Endothelial cell of hepatic sinusoid (primary cell): ENCODE data around the gene GABRG3.

Experiments used
- in situ Hi-C: cut with HindIII; loops from 2 replicates; pipeline ENCODE4 v1.10.0; 2017; ENCODE audit warnings: low sequenced_read_pairs

Gene GABRG3

GRCh38 chr15:27232876-27233275 lies 261.9 kb downstream of the GABRG3 start:
- in situ Hi-C loops: no loop called here

DNA sequence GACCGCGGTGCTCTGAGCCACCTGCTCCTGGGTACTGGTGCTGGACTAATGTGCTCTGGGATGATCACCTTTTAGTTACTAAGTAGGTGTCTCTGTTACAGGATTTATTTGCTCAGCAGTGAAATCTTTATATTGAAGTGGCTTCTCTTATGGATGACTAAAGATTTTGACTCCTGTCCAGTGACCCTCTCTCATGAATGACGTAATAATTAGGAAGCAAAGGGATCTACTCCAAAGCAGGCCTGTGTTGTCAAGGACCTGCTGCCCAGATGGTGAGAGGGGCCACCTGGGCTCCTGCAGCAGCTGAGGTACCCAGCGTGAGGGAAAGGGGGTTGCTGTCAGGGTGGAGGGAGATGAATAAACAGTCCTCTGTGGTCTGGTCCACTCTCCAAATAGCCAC lies 263.6 kb downstream of the GABRG3 start:
- in situ Hi-C loops: no loop called here

GRCh38 chr15:27235161-27235560 lies 264.2 kb downstream of the GABRG3 start:
- in situ Hi-C loops: loop anchor here (5.0 kb wide), 1 partner anchor 62 kb away; no protein-coding TSS in a partner anchor

- in situ Hi-C loops: loop anchor here (5.0 kb wide), 1 partner anchor 62 kb away; no protein-coding TSS in a partner anchor
These were observed 264.7 kb downstream of the GABRG3 start for GRCh38 chr15:27235681-27236080.

DNA sequence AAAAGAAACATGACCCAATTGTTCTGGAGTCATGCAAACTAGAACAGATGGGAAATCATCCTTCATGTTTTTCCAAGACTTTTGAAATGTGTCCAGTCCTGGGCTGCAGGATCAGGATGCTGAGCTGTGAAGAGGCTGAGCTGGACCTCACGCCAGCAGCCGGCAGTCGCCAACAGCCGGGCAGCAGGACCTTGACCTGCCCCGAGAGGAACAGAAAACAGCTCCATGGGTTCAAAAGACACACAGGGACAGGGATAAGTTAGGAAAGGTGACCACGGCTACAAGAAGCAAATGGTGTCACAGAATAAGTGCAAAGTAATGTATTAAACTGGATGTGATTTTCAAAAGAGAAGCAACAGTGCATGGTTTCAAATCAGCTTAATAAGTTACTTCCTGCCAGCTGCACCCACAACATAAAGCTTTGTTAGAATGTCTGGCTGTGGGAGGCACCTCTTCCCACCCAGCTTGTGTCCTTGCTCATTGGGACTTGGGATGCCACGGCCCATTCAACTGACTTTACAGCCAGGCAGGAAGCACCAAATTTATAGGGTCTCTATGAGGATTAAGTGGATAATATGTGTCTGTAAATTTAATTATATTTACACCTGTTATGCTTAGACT lies 266.4 kb downstream of the GABRG3 start:
- in situ Hi-C loops: loop anchor here (5.0 kb wide), 1 partner anchor 60 kb away; no protein-coding TSS in a partner anchor

DNA sequence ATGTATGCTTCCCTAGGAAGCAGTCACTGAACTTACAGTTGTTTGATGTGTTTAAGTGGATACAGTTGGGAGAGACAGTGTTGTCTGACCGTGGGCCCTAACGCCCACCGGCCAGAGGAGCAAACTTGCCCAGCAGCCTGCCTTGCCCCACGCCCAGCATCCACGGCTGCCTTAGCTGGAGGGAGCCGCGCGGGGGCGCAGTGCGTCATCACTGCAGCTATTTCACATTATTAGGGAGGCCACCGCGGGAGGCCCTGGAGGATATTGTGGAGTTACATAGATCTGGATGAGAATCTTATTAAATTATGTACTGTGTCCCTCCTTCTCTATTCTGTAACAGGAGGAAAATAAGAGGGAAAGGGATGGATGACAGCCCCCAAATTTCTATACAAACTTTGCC lies 267.2 kb downstream of the GABRG3 start:
- in situ Hi-C loops: loop anchor here (5.0 kb wide), 1 partner anchor 59 kb away; no protein-coding TSS in a partner anchor

GRCh38 chr15:27238707-27239423 lies 267.9 kb downstream of the GABRG3 start:
- in situ Hi-C loops: loop anchor here (5.0 kb wide), 1 partner anchor 58 kb away; no protein-coding TSS in a partner anchor

- in situ Hi-C loops: no loop called here
These were observed 271.0 kb downstream of the GABRG3 start for GRCh38 chr15:27241943-27242342.

DNA sequence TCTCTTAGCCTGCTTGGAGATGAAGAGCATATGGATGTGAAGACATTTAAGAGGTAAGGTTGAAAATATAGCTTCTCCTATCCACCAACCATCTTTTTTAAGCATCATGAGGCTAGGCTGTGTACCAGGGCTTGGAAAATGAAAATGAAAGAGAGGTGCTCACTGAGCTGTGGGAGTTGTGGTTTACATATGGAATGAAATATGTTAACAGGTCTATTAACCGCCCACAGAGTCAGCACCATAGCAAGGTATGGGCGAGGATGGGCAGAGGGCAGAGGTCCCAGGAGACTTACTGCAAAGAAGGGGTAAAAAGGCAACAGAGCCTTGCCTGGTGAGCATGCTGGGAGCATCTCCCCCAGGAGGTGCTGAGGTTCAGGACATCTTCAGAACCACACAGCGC lies 273.1 kb downstream of the GABRG3 start:
- in situ Hi-C loops: no loop called here

DNA sequence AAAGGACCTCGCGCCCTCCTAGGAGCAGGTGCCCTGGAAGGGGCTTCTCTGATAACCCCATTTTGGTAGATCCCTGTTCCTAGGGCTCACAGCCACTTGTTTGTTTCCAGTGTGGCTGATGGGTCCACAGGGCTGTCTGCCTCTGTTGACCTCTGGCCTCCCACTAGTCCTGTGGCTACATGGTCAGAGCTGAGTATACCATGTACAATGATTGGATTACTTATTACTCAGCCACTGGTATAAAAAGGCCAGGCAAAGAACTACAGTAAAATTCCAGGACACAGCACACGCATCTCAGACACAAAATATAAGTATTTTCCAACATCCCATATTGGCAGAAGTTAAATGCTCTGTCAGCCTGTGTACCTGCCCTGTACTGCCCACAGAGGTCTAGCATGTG lies 277.3 kb downstream of the GABRG3 start:
- in situ Hi-C loops: no loop called here

DNA sequence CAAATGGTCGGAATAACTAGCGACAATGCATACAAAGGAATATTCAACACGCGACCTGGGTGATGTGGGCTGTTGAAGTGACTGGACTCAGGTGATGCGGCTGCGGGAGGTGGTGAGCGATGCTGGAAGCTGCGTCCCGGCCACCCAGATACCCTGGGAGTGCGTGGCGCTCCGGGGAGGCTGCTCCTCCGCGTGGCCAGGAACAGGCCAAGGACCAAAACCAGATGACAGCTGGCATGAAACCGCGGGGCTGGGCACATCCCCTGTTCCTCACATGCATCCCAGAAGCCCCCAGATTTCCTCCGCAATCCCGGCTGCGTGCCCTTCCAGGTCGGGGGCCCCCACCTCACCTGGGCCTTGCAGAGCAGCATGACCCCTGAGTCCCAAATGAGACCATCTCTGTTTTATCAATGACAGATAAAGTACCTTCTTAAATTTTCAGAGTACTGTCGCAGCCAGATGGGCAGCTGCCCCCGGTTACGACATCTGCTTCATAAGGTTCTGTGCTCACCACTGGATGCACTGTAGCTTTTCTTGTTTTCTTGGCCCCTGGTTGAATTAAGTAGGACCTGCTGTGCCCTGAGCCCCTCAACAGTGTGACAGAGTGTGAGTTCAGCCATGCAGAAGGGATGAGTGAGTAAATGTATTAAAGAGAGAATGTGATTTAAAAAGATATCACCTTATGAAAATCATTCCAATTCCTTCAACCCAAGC lies 278.2 kb downstream of the GABRG3 start:
- in situ Hi-C loops: no loop called here

GRCh38 chr15:27249760-27250109 lies 278.8 kb downstream of the GABRG3 start:
- in situ Hi-C loops: no loop called here

DNA sequence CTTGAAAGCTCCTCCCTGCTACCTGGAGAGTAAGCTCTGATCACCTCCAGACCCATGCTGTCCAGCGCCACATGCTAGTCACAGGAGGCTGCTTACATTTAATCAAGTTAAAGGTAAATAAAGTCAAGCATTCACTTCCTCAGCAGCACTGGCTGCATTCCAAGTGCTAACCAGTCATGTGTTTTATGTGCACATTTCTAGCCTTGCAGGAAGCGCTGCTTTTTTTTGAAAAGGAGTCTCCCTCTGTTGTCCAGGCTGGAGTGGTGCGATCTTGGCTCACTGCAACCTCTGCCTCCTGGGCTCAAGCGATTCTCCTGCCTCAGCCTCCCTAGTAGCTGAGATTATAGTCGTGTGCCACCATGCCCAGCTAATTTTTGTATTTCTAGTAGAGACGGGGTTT lies 279.2 kb downstream of the GABRG3 start:
- in situ Hi-C loops: no loop called here

- in situ Hi-C loops: no loop called here
These were observed 283.1 kb downstream of the GABRG3 start for GRCh38 chr15:27254055-27254454.

GRCh38 chr15:27254801-27255200 lies 283.8 kb downstream of the GABRG3 start:
- in situ Hi-C loops: no loop called here

GRCh38 chr15:27256446-27256845 lies 285.5 kb downstream of the GABRG3 start:
- in situ Hi-C loops: no loop called here

GRCh38 chr15:27258287-27258686 lies 287.3 kb downstream of the GABRG3 start:
- in situ Hi-C loops: no loop called here

DNA sequence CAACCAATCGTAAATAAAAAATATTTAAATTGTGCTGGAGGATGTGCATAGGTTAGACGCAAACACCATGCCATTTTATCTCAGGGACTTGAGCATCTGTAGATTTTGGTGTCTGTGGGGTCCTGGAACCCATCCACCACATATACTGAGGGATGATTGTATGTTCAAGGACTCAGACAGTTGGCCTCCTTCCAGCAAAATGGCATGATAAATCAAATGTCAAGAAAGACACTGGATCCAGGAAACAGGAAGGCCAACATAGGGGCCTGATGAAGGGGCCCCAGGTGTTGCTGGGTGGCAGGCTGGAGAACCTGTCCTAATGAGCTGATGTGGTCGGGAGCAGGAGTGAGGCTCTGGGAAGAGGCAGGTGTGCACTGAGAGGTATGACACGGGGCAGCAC lies 289.5 kb downstream of the GABRG3 start:
- in situ Hi-C loops: no loop called here

DNA sequence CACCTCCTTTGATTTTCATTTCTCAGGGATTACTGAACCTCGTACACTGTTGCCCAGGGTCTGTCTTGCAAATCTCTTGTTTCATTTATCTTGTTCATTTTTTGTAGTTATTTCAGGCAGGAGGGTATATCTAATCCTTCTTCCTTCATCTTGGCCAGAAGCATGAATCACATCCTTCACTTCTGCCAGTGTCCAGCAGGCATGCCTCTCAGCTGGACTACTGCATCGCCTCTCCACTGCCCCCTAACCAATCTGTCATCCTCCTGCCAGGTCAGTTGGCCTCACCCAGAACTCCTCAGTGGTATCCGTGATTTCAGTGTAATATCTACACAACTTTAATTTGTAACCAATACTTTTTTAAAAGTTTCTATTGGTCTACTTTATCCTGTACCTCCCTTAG lies 297.9 kb downstream of the GABRG3 start:
- in situ Hi-C loops: no loop called here

DNA sequence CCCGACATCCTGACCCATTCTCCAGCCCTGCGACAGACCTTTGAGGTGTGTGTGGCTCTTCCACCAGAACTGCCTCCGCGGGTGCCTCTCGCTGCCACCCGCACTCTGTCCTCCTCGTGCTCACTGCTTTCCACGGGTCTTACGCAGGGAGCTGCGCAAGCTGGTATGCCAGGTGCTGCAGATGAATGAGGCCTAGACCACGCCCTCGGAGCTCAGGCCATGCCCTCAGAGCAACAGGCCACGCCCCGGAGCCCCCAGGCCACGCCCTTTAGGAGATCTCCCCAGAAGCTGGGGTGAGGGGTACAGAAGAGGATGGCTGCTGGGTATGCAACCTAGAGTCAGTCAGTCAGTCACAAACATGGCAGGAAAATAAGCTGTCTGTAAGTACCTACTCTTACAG lies 300.3 kb downstream of the GABRG3 start:
- in situ Hi-C loops: no loop called here

DNA sequence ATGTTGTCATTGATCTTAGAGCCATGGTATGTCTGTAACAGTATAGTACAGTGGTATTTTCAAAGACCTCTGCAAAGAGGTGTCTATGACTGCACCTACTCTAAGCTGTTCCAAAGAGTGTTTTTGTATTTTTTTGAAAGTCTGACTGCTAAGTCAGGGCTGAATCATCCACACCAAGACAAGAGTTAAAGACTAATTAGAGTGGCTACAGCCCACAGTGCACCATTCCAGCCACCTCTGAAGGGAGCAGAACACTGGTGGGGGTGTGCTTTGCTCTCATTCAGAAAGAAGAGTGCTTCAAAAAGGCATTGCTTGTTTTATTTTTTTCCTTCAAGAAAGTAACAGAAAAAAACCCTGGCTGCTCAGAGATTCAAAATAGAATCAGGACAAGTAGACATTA lies 301.4 kb downstream of the GABRG3 start:
- in situ Hi-C loops: no loop called here

DNA sequence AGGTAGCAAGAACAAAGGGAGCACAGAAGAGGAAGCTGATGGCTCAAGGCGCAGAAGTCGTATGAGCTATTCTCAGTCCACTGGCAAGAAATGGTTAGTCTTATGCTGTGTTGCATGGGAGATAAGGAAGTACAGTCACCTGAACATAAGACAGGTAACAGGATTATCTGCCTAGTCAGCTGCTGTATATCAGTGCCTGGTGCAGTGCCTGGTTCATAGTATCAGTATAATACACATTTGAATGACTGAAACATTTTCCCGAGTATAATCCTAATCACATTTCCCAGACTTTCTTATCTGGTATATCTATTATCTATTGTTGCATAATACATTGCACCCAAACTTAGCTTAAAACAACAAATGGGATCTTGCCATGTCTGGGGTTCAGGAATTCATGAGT lies 302.5 kb downstream of the GABRG3 start:
- in situ Hi-C loops: no loop called here
